IPS-NIHi11 (cell line): ENCODE results near the gene ARHGEF39.
"Not testable (repeated sequence)": the region's sequence is repeated elsewhere in the genome, so short reads cannot be mapped to it uniquely, and the experiment has no call there.

ENCODE experiments used
- DNase-seq: peaks from one replicate; pipeline ENCODE4 v3.0.0; 2012; ENCODE audit warnings: mixed read lengths, low spot score

The ARHGEF39 gene

DNA sequence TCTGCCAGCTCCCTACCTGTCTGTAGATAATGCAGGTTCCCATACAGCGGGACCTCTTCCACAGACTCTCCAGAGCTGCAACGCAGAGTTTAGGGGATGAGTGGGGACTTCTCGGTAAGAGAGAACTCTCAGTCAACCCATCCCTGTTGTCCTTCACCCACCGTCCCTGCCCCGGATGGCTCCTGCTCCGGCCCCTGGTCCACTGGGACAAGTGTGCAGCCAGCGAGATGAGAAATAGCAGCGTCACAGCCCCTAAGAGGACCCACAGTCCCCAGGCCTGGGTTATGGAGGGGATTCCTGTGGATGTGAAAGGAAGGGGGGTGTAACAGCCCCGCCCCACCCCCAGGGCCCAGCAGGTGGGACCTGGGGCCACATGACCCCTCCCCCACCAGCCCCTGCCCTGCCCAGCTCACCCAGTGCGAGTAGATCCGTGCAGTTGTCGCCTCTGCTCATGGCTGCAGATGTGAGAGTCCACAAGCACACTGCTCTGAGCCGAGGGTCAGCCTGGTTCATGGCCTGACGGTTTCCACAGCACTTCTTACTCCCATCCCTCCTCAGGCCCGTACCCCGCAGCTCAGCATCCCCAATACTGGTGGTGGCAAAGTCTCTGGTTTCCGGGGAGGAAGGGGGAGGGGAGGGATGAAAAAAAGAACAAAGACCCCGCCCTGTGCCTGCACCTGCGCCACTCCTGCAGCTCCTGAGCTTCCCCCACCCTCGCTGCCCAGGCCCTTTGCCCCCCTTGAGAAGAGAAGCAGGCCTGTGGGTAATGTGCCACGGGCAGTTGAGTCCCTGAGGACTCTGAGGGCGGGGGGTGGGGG lies 14.4 kb downstream of the ARHGEF39 start, which contains the start of gene SIT1:
Gene SIT1 (minus strand): TSS at position 591 of the 818 bp plus-strand sequence. CDS start 78 bp downstream, at position 513.
- no peak for DNase-seq

DNA sequence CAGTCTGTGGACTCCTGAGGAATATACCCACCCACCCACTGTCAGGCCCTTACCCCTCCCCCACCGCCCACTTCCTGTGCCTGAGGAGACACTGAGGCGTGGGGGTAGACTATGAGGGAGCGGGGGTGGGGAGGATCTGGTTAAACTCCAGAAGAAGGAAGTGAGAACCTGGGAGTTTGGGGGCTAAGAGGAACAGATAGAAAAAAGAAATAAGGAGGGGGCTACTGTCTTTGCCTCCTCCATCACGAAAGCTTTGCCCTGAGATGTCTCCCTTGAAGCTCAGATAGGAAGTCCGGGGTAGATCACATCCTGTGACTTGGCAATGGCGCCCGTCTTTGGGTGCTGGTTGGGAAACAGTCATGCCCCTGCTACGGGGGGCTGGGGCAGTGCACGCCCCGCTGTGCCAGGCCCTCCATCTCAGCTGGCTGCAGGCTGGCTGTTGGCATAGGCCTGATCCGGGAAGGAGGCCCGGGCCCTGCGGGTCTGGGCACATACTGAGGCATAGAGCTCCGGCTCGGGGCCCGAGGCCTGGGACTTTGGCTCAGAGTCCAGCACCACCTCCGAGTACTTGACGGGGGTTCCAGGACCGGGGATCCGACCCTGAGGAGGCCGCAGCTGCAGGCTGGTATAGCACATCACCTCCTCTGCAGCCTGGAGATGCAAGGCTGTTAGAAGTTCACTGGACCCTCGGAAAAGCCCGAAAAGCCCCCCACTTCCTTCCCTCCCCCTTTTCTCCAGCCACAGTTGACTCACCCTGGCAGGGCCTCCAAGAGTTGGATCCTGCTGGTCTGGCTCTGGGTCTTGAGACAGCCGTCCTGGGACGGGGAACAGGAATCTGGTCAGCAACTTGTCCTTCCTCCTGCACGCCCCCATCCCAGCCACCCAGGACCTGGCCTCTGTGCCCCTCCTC lies 15.3 kb downstream of the ARHGEF39 start:
- DNase-seq = no peak

- peak; percentile 97 for DNase-seq
Observed at GRCh38 chr9:35646533-35647265, 18.3 kb downstream of the ARHGEF39 start.

DNA sequence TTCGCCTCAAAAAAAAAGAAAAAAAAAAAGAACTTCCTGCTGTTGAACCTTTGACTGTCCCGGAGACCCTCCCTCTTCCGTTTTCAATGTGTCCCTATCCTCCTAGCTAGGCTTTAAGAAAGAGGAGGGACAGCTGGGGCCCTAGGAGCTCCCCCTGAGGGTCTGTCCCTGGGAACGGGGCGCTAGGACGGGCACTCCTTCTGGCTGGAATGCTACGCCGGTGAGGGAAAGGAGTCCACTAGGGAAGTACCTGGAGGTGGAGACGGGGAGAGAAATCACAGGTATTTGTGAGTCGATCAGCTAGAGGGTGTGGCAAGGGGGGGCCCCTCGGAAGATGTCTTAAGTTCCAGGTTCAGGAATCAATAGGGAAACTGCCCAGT lies 18.9 kb downstream of the ARHGEF39 start:
- peak; percentile 81 for DNase-seq

GRCh38 chr9:35645736-35646135 lies 19.3 kb downstream of the ARHGEF39 start:
- not testable (repeated sequence) for DNase-seq

DNA sequence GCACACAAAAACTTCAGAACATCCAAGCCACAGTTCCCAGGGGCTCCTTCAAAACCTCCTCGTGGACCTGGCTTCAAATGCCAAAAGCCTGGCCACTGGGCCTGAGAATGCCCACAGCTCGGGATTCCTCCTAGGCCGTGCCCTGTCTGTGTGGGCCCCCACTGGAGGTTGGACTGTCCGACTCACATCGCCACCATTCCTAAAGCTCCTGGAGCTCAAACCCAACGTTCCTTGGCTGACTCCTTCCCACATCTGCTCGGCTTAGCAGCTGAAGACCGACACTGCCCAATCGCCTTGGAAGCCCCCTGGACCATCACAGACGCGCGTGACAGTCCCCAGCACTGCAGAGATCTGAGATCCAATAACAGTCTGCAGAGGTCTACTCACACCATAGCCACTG lies 21.9 kb downstream of the ARHGEF39 start:
- no peak for DNase-seq

- DNase-seq = not testable (repeated sequence)
Observed at GRCh38 chr9:35641478-35641877, 23.5 kb downstream of the ARHGEF39 start.

- not testable (repeated sequence) for DNase-seq
Observed at GRCh38 chr9:35640431-35640830, 24.6 kb downstream of the ARHGEF39 start.

GRCh38 chr9:35639631-35640030 lies 25.4 kb downstream of the ARHGEF39 start:
- DNase-seq = no peak

DNA sequence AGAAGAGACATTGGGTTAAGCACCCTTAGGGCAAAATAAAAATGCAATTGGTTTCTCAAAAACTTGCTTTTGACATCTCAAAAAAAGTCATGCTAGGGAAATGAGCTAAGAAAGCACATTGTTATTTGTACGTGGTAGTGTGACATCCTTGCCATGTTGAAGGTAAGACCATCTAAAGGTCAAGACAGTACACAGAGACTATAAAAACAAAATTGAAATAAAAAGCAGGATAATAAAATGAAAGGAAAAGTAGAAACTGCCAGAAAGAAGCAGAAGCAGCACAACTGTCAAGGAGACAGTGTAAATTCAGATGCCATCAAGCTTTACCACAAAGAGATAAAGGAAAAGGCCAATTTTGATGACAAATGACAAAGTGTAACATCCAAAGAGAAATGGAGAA lies 25.8 kb downstream of the ARHGEF39 start:
- DNase-seq = not testable (repeated sequence)

DNA sequence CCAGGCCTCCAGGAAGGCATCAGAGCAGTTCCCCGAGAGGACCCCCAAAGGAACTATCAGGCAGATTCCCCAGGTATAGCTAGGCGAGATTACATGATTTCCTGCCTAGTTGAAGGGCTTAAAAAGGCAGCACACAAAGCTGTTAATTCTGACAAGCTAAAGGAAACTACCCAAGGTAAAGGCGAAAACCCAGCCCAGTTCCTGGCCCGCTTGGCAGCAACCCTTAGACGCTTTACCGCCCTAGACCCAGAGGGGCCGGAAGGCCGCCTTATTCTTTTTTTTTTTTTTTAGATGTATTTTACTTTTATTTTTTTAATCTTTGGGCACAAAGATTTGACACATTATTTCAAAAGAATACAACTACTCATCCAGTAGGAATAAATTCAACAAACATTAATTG lies 26.2 kb downstream of the ARHGEF39 start:
- DNase-seq = not testable (repeated sequence)

GRCh38 chr9:35637427-35637955 lies 27.5 kb downstream of the ARHGEF39 start:
- DNase-seq = not testable (repeated sequence)

GRCh38 chr9:35636877-35637246 lies 28.1 kb downstream of the ARHGEF39 start:
- not testable (repeated sequence) for DNase-seq

DNA sequence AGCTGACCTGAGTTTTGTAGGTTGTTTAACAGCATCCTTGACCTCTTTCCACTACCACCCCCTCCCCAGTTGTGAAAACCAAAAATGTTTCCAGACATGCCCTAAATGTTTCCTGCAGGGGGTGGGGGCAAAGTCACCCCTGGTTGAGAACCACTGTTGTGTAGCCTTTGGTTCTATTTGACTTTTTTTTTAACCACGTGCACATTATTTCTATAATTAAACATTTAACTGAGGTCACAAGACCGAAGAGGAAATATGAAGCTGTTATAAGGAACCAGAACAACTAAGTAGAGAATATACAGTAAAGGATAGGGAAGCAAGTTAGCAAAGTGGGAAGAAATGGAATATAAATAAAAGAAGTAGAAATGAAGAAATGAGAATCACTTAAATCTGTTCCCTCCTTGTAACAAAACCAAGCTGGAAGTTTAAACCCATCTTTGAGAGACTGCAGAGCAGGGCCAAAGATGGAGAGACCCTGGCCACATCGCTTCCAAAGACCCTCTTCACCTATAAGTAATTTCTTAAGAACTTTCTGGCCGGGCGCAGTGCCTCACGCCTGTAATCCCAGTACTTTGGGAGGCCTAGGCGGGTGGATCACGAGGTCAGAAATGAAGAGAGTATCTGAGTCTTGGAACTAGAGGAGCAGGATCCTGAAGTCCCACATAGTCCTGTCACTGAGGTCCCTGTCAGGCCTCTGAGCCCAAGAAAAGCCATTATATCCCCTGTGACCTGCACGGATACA lies 28.7 kb downstream of the ARHGEF39 start:
- no peak for DNase-seq

GRCh38 chr9:35635730-35636129 lies 29.3 kb downstream of the ARHGEF39 start:
- no peak for DNase-seq

DNA sequence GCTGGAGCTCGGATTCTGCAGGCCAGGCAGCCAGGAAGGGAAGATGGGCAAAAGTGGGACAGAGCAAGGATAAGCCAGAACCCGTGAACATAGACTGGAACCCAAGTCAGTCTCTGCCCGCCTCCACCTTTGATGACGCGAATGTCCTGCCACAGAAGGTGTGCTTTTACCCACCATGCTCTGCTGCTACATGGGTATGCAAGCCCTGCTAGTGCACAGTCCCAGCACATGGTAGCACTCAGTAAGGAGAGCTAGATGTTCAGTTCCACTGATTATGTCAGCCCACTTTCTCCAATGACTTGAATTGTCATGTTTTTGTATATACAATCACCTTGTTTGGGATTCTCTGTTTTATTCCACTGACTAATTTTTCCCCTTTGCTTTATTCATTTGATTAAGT lies 35.4 kb downstream of the ARHGEF39 start:
- DNase-seq = no peak

DNA sequence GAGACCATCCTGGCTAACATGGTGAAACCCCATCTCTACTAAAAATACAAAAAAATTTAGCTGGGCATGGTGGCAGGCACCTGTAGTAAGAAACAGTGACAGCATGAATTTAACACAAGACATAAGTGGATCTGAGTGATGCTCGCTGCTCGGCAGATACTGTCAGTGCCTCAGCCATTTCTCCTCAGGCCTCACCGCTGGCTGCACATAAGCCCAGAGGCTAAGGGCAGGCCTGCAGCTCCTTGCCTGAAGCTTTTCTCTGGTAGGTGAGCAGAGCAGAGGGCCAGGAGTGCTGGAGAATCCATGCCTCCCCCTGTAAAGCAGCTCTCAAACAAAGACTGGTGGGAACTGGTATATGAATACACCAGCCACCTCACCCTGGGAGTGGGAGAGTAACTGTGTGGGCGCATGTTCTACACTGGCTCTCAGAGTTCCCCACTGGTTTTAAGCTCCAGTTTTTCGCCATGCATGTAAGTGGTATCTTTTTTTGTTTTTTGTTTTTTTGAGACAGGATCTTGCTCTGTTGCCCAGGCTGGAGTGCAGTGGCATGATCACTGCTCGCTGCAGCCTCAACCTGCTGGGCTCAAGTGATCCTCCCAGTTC lies 36.5 kb downstream of the ARHGEF39 start:
- DNase-seq = no peak

- DNase-seq = no peak
Observed at GRCh38 chr9:35627575-35627974, 37.4 kb downstream of the ARHGEF39 start.

DNA sequence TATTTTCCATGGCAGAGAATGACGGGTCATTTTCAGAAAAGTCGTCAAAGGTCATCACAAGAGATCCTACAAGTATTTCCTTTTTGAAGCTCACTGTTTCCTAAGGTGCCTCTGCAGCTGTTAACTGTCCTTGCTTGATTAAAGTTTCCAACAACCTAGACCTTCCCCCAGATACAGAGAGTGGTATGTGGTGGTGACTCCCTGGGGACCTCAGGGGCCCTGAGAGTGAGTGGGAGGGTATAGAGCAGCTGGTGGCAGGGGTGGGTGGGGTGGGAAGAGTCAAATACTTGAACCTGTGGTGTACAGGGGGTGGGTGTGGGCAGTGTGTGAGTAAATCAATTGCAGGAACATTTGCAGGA lies 45.2 kb downstream of the ARHGEF39 start:
- no peak for DNase-seq

GRCh38 chr9:35618854-35619799 lies 45.9 kb downstream of the ARHGEF39 start:
- DNase-seq = no peak
